Ishikawa (cell line): Measurements from ENCODE around the gene EXOC3.

Source experiments
- CEBPB ChIP-seq: IDR thresholded peaks from 2 replicates; pipeline ENCODE4 v1.6.1; 2012
- CREB1 ChIP-seq: IDR thresholded peaks from 2 replicates; pipeline ENCODE4 v1.6.1; 2012; ENCODE audit warnings: low read depth
- EGR1 ChIP-seq: IDR thresholded peaks from 2 replicates; pipeline ENCODE4 v1.6.1; 2012
- EP300 ChIP-seq: IDR thresholded peaks from 2 replicates; pipeline ENCODE4 v1.6.1; 2012; ENCODE audit warnings: borderline replicate concordance
- FOXM1 ChIP-seq: IDR thresholded peaks from 2 replicates; pipeline ENCODE4 v1.6.1; 2012; ENCODE audit warnings: low read depth, borderline replicate concordance
- MAX ChIP-seq: IDR thresholded peaks from 2 replicates; pipeline ENCODE4 v1.6.1; 2012
- NFIC ChIP-seq: IDR thresholded peaks from 2 replicates; pipeline ENCODE4 v1.6.1; 2012
- RAD21 ChIP-seq: IDR thresholded peaks from 2 replicates; pipeline ENCODE4 v1.6.1; 2012; ENCODE audit warnings: low read depth
- REST ChIP-seq: IDR thresholded peaks from 2 replicates; pipeline ENCODE4 v1.6.1; 2012; ENCODE audit warnings: low read depth, mild to moderate bottlenecking
- TAF1 ChIP-seq: IDR thresholded peaks from 2 replicates; pipeline ENCODE4 v1.6.1; 2012; ENCODE audit warnings: low read depth, mild to moderate bottlenecking
- TCF12 ChIP-seq: IDR thresholded peaks from 2 replicates; pipeline ENCODE4 v1.6.1; 2012; ENCODE audit warnings: low read depth
- TEAD4 ChIP-seq: IDR thresholded peaks from 2 replicates; pipeline ENCODE4 v1.6.1; 2012
- USF1 ChIP-seq: IDR thresholded peaks from 2 replicates; pipeline ENCODE4 v1.6.1; 2012
- YY1 ChIP-seq: IDR thresholded peaks from 2 replicates; pipeline ENCODE4 v1.6.1; 2012; ENCODE audit warnings: low read depth
- ZBTB7A ChIP-seq: IDR thresholded peaks from 2 replicates; pipeline ENCODE4 v1.6.1; 2012; ENCODE audit warnings: low read depth

EXOC3 gene

GRCh38 chr5:406041-406440 lies 36.9 kb upstream of the EXOC3 start:
- TF ChIP-seq CREB1, result no peak
- no peak for TF ChIP-seq MAX
- TF ChIP-seq EP300, result no peak
- TF ChIP-seq RAD21, result no peak
- no peak for TF ChIP-seq TCF12
- TF ChIP-seq USF1, result no peak
- no peak for TF ChIP-seq CEBPB

GRCh38 chr5:407051-407450 lies 35.9 kb upstream of the EXOC3 start:
- no peak for TF ChIP-seq MAX

GRCh38 chr5:407801-408268 lies 35.1 kb upstream of the EXOC3 start:
- TF ChIP-seq CEBPB (no peak), USF1 (no peak), YY1 (no peak), NFIC (no peak), CREB1 (no peak), TCF12 (no peak), TAF1 (no peak), REST (no peak), TEAD4 (no peak), FOXM1 (no peak), ZBTB7A (no peak), RAD21 (no peak)

GRCh38 chr5:410911-411517 lies 32.0 kb upstream of the EXOC3 start:
- TF ChIP-seq REST (no peak), MAX (no peak), RAD21 (no peak), TCF12 (no peak), EGR1 (no peak), TAF1 (no peak), CREB1 (no peak), FOXM1 (no peak), NFIC (no peak)

GRCh38 chr5:411728-412127 lies 31.2 kb upstream of the EXOC3 start:
- no peak for TF ChIP-seq ZBTB7A
- no peak for TF ChIP-seq CEBPB
- TF ChIP-seq TEAD4, result no peak
- no peak for TF ChIP-seq FOXM1
- TF ChIP-seq CREB1, result no peak
- no peak for TF ChIP-seq TCF12
- no peak for TF ChIP-seq EP300
- no peak for TF ChIP-seq NFIC
- no peak for TF ChIP-seq REST
- no peak for TF ChIP-seq TAF1
- TF ChIP-seq EGR1, result no peak
- no peak for TF ChIP-seq YY1
- TF ChIP-seq RAD21, result no peak
